GDM1 (cell line): ENCODE data around the gene PILRA.
A peak's percentile ranks its signal among the peaks of the same experiment; 100 is the strongest.
"Not testable (repeated sequence)": the region's sequence is repeated elsewhere in the genome, so short reads cannot be mapped to it uniquely, and the experiment has no call there.

Experiments
- DNase-seq: peaks from one replicate; lab custom pipeline; 2025; lab: John Stamatoyannopoulos, UW

PILRA gene

GRCh38 chr7:100434297-100435144 is 61.2 kb downstream of the PILRA start:
- DNase-seq = no peak

GRCh38 chr7:100435401-100436304 is 62.4 kb downstream of the PILRA start:
- no peak for DNase-seq

GRCh38 chr7:100437150-100438100 is 64.1 kb downstream of the PILRA start:
- DNase-seq = no peak

- no peak for DNase-seq
Measured at GRCh38 chr7:100438172-100438571, 64.9 kb downstream of the PILRA start.

- DNase-seq = not testable (repeated sequence)
Measured at GRCh38 chr7:100438731-100439130, 65.4 kb downstream of the PILRA start.

GRCh38 chr7:100439244-100439643 is 66.0 kb downstream of the PILRA start:
- not testable (repeated sequence) for DNase-seq

- DNase-seq = no peak
Measured at GRCh38 chr7:100441641-100442535, 68.6 kb downstream of the PILRA start.

- DNase-seq = no peak
Measured at GRCh38 chr7:100443096-100443840, 70.0 kb downstream of the PILRA start.

GRCh38 chr7:100444311-100445278 is 71.3 kb downstream of the PILRA start:
- DNase-seq = peak; percentile 47

GRCh38 chr7:100446040-100446439 is 72.8 kb downstream of the PILRA start:
- no peak for DNase-seq

GRCh38 chr7:100447363-100447762 is 74.1 kb downstream of the PILRA start:
- not testable (repeated sequence) for DNase-seq

- no peak for DNase-seq
Measured at GRCh38 chr7:100449190-100449795, 76.0 kb downstream of the PILRA start.
